Measurements from ENCODE around the gene GPX2.

DNA sequence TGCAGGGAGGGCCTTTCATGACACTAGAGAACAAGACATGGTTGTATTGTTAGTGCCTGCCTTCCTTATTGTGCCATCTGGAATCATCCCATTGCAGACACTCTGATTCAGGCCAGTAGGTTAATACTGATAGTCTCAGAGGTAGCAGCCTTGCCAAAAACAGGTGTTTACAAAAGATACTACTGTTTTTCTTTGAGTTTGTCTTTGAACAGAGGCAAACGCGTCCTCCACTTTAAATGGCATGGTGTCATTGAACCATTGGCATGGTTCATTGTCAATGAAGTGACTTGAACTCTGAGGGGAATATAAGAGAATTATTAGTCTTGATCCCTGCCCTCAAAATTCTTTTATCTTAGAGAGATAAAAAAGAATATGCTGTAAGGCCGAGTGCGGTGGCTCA is 48.4 kb upstream of the GPX2 start:
- TF ChIP-seq CTCF (conservative IDR thresholded peaks at IDR 0.05 in 1 of 2, IDR thresholded peaks at IDR 0.05 in 1 of 2; ENCODE audit: extremely low read depth in 1 of 2, insufficient read depth in 1 of 2, low read depth in 1 of 2, low read length in 2 of 2) (no peak), EZH2 (IDR thresholded peaks at IDR 0.05; ENCODE audit: borderline replicate concordance, low read length) (no peak)
